A549 (cell line): ENCODE results near the gene BICRAL. TPM values are rescaled to one million over a fixed set of nuclear protein-coding genes. Genes with fewer than 3 reads are reported as not detected.

Experiments
- ATAC-seq, 2 experiments: fragments of 200-7000 bp in 1 of 2; fragments of >200 bp in 1 of 2; cut with Nextera tagmentation in 1 of 2; cut with Tn5 transposase in 1 of 2; 3 replicates each; pipeline versions ENCODE4 v1.8.0 to v1.9.1; 2018 to 2020; ENCODE audit warnings: mild to moderate bottlenecking in 1 of 2, moderate library complexity in 1 of 2
- CTCF ChIA-PET: fragments of 300-600 bp; sonication (Branson Sonifier 250); formaldehyde crosslinking; extraction: SDS; loops from one replicate; lab custom pipeline; 2021; ENCODE audit warnings: antibody characterized with exemption, inconsistent platforms; lab: Yijun Ruan, JAX
- POLR2A ChIA-PET: fragments of 350-600 bp; formaldehyde crosslinking; extraction: SDS; loops from one replicate; lab custom pipeline; 2021; ENCODE audit warnings: antibody characterized with exemption, inconsistent platforms; lab: Yijun Ruan, JAX
- DNase-seq, 2 experiments: peaks; one replicate each; pipeline versions ENCODE4 v3.0.0 to v3.0.0-alpha.2; 2011 to 2016; ENCODE audit warnings: low read depth in 1 of 2, low spot score in 1 of 2
- FAIRE-seq: peaks from 2 replicates; lab custom pipeline; 2011; peaks lifted over from hg19 to GRCh38; lab: Jason Lieb, UNC
- H3K27ac ChIP-seq, 2 experiments: fragments of >200 bp; sonication (Bioruptor Twin); formaldehyde crosslinking; 3 replicates each; pipeline ENCODE4 v1.5.1; 2016 to 2017
- H3K4me1 ChIP-seq: fragments of >200 bp; sonication (Bioruptor Twin); formaldehyde crosslinking; 3 replicates; pipeline ENCODE4 v1.6.1; 2016
- H3K4me2 ChIP-seq: fragments of >200 bp; sonication (Bioruptor Twin); formaldehyde crosslinking; 3 replicates; pipeline ENCODE4 v1.6.1; 2016
- H3K4me3 ChIP-seq: fragments of >200 bp; sonication (Bioruptor Twin); formaldehyde crosslinking; 3 replicates; pipeline ENCODE4 v1.5.1; 2016
- H3K9me3 ChIP-seq: fragments of >200 bp; sonication (Bioruptor Twin); formaldehyde crosslinking; 3 replicates; pipeline ENCODE4 v1.6.1; 2016
- BCL3 ChIP-seq: fragments of >200 bp; sonication (Bioruptor Twin); formaldehyde crosslinking; IDR thresholded peaks from 3 replicates; pipeline ENCODE4 v1.6.1; 2016
- CBX2 ChIP-seq: fragments of 200-600 bp; sonication (generic); IDR thresholded peaks from 2 replicates; pipeline ENCODE4 v1.6.1; 2016; ENCODE audit warnings: low read depth, mild to moderate bottlenecking, borderline replicate concordance
- CBX8 ChIP-seq: fragments of 200-600 bp; sonication (generic); IDR thresholded peaks from 2 replicates; pipeline ENCODE4 v1.6.1; 2016
- GATA3 ChIP-seq: IDR thresholded peaks from 2 replicates; pipeline ENCODE4 v1.6.1; 2012; ENCODE audit warnings: borderline replicate concordance
- JUN ChIP-seq, 2 experiments: fragments of >200 bp; sonication (Bioruptor Twin); formaldehyde crosslinking; IDR thresholded peaks; 2 replicates in 1 of 2; 3 replicates in 1 of 2; pipeline ENCODE4 v1.6.1; 2016 to 2017
- NPAS2 ChIP-seq: fragments of 250-450 bp; sonication (Bioruptor Pico); IDR thresholded peaks from 2 replicates; pipeline ENCODE4 v1.8.0; 2022; ENCODE audit warnings: mild to moderate bottlenecking, moderate library complexity, borderline replicate concordance
- PHF8 ChIP-seq: fragments of 200-600 bp; sonication (generic); IDR thresholded peaks from 2 replicates; pipeline ENCODE4 v1.6.1; 2016; ENCODE audit warnings: low read depth, mild to moderate bottlenecking, antibody characterized with exemption, moderate library complexity, borderline replicate concordance
- POLR2A ChIP-seq: IDR thresholded peaks from 2 replicates; pipeline ENCODE4 v1.6.1; 2012; ENCODE audit warnings: mild to moderate bottlenecking, low read length
- RNF2 ChIP-seq: fragments of 200-600 bp; sonication (generic); IDR thresholded peaks from 2 replicates; pipeline ENCODE4 v1.6.1; 2016; ENCODE audit warnings: low read depth, mild to moderate bottlenecking, antibody characterized with exemption, moderate library complexity, borderline replicate concordance
- ZFP36 ChIP-seq: fragments of 450-650 bp; IDR thresholded peaks from 2 replicates; pipeline ENCODE4 v1.6.1; 2014; ENCODE audit warnings: borderline replicate concordance; ENCODE audit not compliant: partially characterized antibody
- WGBS: methylation state at CpG from one replicate; pipeline ENCODE4 v1.1.6; 2017; ENCODE audit errors: missing lambda C conversion rate; 5-methylcytosine and 5-hydroxymethylcytosine counted together
- polyA plus RNA-seq, 4 experiments: library from polyadenylated mRNA; depleted of rRNA in 3 of 4; stranded (reverse); fragments of >200 nt; fragmentation: RNase III in 1 of 4; extraction: RNeasy Plus Mini Kit Qiagen cat#74134 plus additional on column Dnase treatment in 1 of 4; gene quantifications; 2 replicates in 3 of 4; 3 replicates in 1 of 4; pipeline ENCODE4 v1.2.3, GENCODE V29; 2011 to 2017
- TF ChIP-seq, protein P1 (sequence below): fragments of 150-350 bp; IDR thresholded peaks from 2 replicates; pipeline ENCODE4 v1.6.1; 2014; ENCODE audit warnings: low read depth, mild to moderate bottlenecking, low read length

Gene BICRAL
- polyA plus RNA-seq, 2 of the 4 experiments (the other 2 are of a cell fraction), result 3.3 to 8.6 TPM

GRCh38 chr6:42916288-42916687 lies 134.4 kb downstream of the BICRAL start:
- DNase-seq (no peak), ATAC-seq (peak in 1 of 2 experiments; percentile 47; a peak in 1 of 6 replicates), FAIRE-seq (no peak)
- H3K4me1 ChIP-seq, result peaks cover 3% of the 10 kb centered on the region; the same call in 1 of the 3 replicates
- no peak overlapping the region for H3K4me2 ChIP-seq
- no peak for TF ChIP-seq POLR2A
- TF ChIP-seq PHF8, result no peak
- no peak for TF ChIP-seq BCL3
- TF ChIP-seq, protein P1, sequence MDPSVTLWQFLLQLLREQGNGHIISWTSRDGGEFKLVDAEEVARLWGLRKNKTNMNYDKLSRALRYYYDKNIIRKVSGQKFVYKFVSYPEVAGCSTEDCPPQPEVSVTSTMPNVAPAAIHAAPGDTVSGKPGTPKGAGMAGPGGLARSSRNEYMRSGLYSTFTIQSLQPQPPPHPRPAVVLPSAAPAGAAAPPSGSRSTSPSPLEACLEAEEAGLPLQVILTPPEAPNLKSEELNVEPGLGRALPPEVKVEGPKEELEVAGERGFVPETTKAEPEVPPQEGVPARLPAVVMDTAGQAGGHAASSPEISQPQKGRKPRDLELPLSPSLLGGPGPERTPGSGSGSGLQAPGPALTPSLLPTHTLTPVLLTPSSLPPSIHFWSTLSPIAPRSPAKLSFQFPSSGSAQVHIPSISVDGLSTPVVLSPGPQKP, result no peak
- no peak for TF ChIP-seq NPAS2
- no peak for TF ChIP-seq JUN (IDR thresholded peaks at IDR 0.05)
- no peak for TF ChIP-seq ZFP36
- no peak for TF ChIP-seq CBX8
- no peak for TF ChIP-seq RNF2
- no peak for TF ChIP-seq GATA3
- no peak for TF ChIP-seq CBX2
- CTCF ChIA-PET, result interaction anchor here (0.8 kb wide), 1 partner anchor 16 kb away, joined by 4 read pairs; no protein-coding TSS in a partner anchor
- no CpG with 5 or more reads among the region's 1 CpG for whole genome bisulfite sequencing
- H3K27ac ChIP-seq, result no peak overlapping the region
- POLR2A ChIA-PET, result no interaction called here
- H3K4me3 ChIP-seq, result no peak overlapping the region
- H3K9me3 ChIP-seq, result no peaks in the 10 kb centered on the region

Other genes with a start within 250 kb of the BICRAL start
- 12.9 and 15.2 TPM in 2 replicates for gene UBR2, start 218.0 kb upstream of the BICRAL start, polyA plus RNA-seq (2011; rRNA removed)
- gene UBR2, start 218.0 kb upstream of the BICRAL start, polyA plus RNA-seq (2017; fragmentation: RNase III; extraction: RNeasy Plus Mini Kit Qiagen cat#74134 plus additional on column Dnase treatment), result 5.1 to 5.5 TPM (median 5.2 TPM) in 3 replicates
- gene PRPH2, start 59.5 kb upstream of the BICRAL start, polyA plus RNA-seq (2011; rRNA removed), result not detected in 2 replicates
- gene PRPH2, start 59.5 kb upstream of the BICRAL start, polyA plus RNA-seq (2017; fragmentation: RNase III; extraction: RNeasy Plus Mini Kit Qiagen cat#74134 plus additional on column Dnase treatment), result not detected in 3 replicates
- 10.2 and 10.3 TPM in 2 replicates for gene TBCC, start 35.9 kb upstream of the BICRAL start, polyA plus RNA-seq (2011; rRNA removed)
- gene TBCC, start 35.9 kb upstream of the BICRAL start, polyA plus RNA-seq (2017; fragmentation: RNase III; extraction: RNeasy Plus Mini Kit Qiagen cat#74134 plus additional on column Dnase treatment), result 12.3 to 13.3 TPM (median 12.4 TPM) in 3 replicates
- 46.4 and 65.2 TPM in 2 replicates for gene RPL7L1, start 97.6 kb downstream of the BICRAL start, polyA plus RNA-seq (2011; rRNA removed)
- gene RPL7L1, start 97.6 kb downstream of the BICRAL start, polyA plus RNA-seq (2017; fragmentation: RNase III; extraction: RNeasy Plus Mini Kit Qiagen cat#74134 plus additional on column Dnase treatment), result 82.5 to 101 TPM (median 84.1 TPM) in 3 replicates
- gene PTCRA, start 134.0 kb downstream of the BICRAL start, polyA plus RNA-seq (2011; rRNA removed), result not detected in 2 replicates
- not detected in 3 replicates for gene PTCRA, start 134.0 kb downstream of the BICRAL start, polyA plus RNA-seq (2017; fragmentation: RNase III; extraction: RNeasy Plus Mini Kit Qiagen cat#74134 plus additional on column Dnase treatment)
- gene CNPY3, start 147.4 kb downstream of the BICRAL start, polyA plus RNA-seq (2011; rRNA removed), result 28.2 and 30.3 TPM in 2 replicates
- gene CNPY3, start 147.4 kb downstream of the BICRAL start, polyA plus RNA-seq (2017; fragmentation: RNase III; extraction: RNeasy Plus Mini Kit Qiagen cat#74134 plus additional on column Dnase treatment), result 31.9 to 39.4 TPM (median 38.5 TPM) in 3 replicates
- gene GNMT, start 178.7 kb downstream of the BICRAL start, polyA plus RNA-seq (2011; rRNA removed), result 0.12 TPM in 2 replicates
- 0.23 to 0.32 TPM (median 0.31 TPM) in 3 replicates for gene GNMT, start 178.7 kb downstream of the BICRAL start, polyA plus RNA-seq (2017; fragmentation: RNase III; extraction: RNeasy Plus Mini Kit Qiagen cat#74134 plus additional on column Dnase treatment)
- 4.6 TPM in 2 replicates for gene PEX6, start 197.1 kb downstream of the BICRAL start, polyA plus RNA-seq (2011; rRNA removed)
- 8.3 to 9.5 TPM (median 8.6 TPM) in 3 replicates for gene PEX6, start 197.1 kb downstream of the BICRAL start, polyA plus RNA-seq (2017; fragmentation: RNase III; extraction: RNeasy Plus Mini Kit Qiagen cat#74134 plus additional on column Dnase treatment)
- gene PPP2R5D, start 202.5 kb downstream of the BICRAL start, polyA plus RNA-seq (2011; rRNA removed), result 34.6 and 41.6 TPM in 2 replicates
- gene PPP2R5D, start 202.5 kb downstream of the BICRAL start, polyA plus RNA-seq (2017; fragmentation: RNase III; extraction: RNeasy Plus Mini Kit Qiagen cat#74134 plus additional on column Dnase treatment), result 25.8 to 26.5 TPM (median 26.0 TPM) in 3 replicates
- gene MEA1, start 231.9 kb downstream of the BICRAL start, polyA plus RNA-seq (2011; rRNA removed), result 58.6 and 63.4 TPM in 2 replicates
- gene MEA1, start 231.9 kb downstream of the BICRAL start, polyA plus RNA-seq (2017; fragmentation: RNase III; extraction: RNeasy Plus Mini Kit Qiagen cat#74134 plus additional on column Dnase treatment), result 90.1 to 94.3 TPM (median 92.8 TPM) in 3 replicates
- gene KLHDC3, start 232.2 kb downstream of the BICRAL start, polyA plus RNA-seq (2011; rRNA removed), result 18.8 and 21.3 TPM in 2 replicates
- gene KLHDC3, start 232.2 kb downstream of the BICRAL start, polyA plus RNA-seq (2017; fragmentation: RNase III; extraction: RNeasy Plus Mini Kit Qiagen cat#74134 plus additional on column Dnase treatment), result 25.5 to 28.0 TPM (median 26.9 TPM) in 3 replicates
- gene RRP36, start 239.6 kb downstream of the BICRAL start, polyA plus RNA-seq (2011; rRNA removed), result 51.9 and 52.3 TPM in 2 replicates
- 54.0 to 56.2 TPM (median 55.7 TPM) in 3 replicates for gene RRP36, start 239.6 kb downstream of the BICRAL start, polyA plus RNA-seq (2017; fragmentation: RNase III; extraction: RNeasy Plus Mini Kit Qiagen cat#74134 plus additional on column Dnase treatment)